HCT116 (cell line): ENCODE data around the gene RPS27L. TPM values are rescaled to one million over a fixed set of nuclear protein-coding genes. Genes with fewer than 3 reads are reported as not detected.

ENCODE experiments used
- ATAC-seq: fragments of 200-7000 bp; cut with Tn5 transposase; 2 replicates; pipeline ENCODE4 v1.9.1; 2020; ENCODE audit warnings: mild to moderate bottlenecking, moderate library complexity
- BruUV-seq: library from RNA; stranded (reverse); fragments of 400-500 nt; replicated peaks from 2 replicates; lab custom pipeline; 2021; lab: Mats Ljungman, UMichigan
- CTCF ChIA-PET: fragments of 300-600 bp; sonication (Branson Sonifier 250); formaldehyde crosslinking; loops from one replicate; lab custom pipeline; 2021; ENCODE audit warnings: antibody characterized with exemption; lab: Charles Lee
- POLR2A ChIA-PET: fragments of 300-600, 350-600 bp; sonication (Branson Sonifier 250); formaldehyde crosslinking; loops from one replicate; lab custom pipeline; 2021; ENCODE audit warnings: antibody characterized with exemption; lab: Charles Lee
- RAD21 ChIA-PET, 2 experiments: fragments of 300-600 bp; sonication (Branson Sonifier 250); formaldehyde crosslinking; loops; one replicate each; lab custom pipeline; 2023; ENCODE audit warnings: low total read pairs in 2 of 2; ENCODE audit not compliant: uncharacterized antibody in 2 of 2, unreplicated experiment in 2 of 2, low non-redundant PET in 1 of 2; lab: Charles Lee
- DNase-seq: peaks from one replicate; pipeline ENCODE4 v3.0.0-alpha.2; 2010; ENCODE audit warnings: low read depth, low spot score
- H2AFZ ChIP-seq: fragments of 200-600 bp; shearing (Covaris generic), sonication (generic); 2 replicates; pipeline ENCODE4 v1.6.1; 2017; ENCODE audit warnings: low read depth, mixed run types, mixed read lengths, antibody characterized with exemption, low read length; ENCODE audit not compliant: poor library complexity, severe bottlenecking
- H3K27ac ChIP-seq: 2 replicates; pipeline ENCODE4 v1.5.1; 2012; ENCODE audit warnings: low read depth, low read length
- H3K27me3 ChIP-seq: fragments of 200-600 bp; sonication (generic); 2 replicates; pipeline ENCODE4 v1.6.1; 2016; ENCODE audit warnings: mixed run types, low read length, mixed read lengths; ENCODE audit not compliant: insufficient read depth
- H3K36me3 ChIP-seq, 2 experiments: fragments of 200-500 bp in 1 of 2; fragments of 200-600 bp in 1 of 2; sonication (Bioruptor generic) in 1 of 2; sonication (generic) in 1 of 2; 2 replicates each; pipeline versions ENCODE4 v1.5.1 to v1.6.1; 2014 to 2016; ENCODE audit warnings: low read length in 2 of 2, inconsistent platforms in 1 of 2, mixed read lengths in 1 of 2, mixed run types in 1 of 2; ENCODE audit not compliant: insufficient read depth in 2 of 2, control insufficient read depth in 1 of 2
- H3K4me1 ChIP-seq, 2 experiments: fragments of 200-600 bp in 1 of 2; sonication (generic) in 1 of 2; 2 replicates each; pipeline versions ENCODE4 v1.5.1 to v1.6.1; 2012 to 2017; ENCODE audit warnings: low read length in 2 of 2, inconsistent platforms in 1 of 2, mild to moderate bottlenecking in 1 of 2, mixed read lengths in 1 of 2, mixed run types in 1 of 2, moderate library complexity in 1 of 2; ENCODE audit not compliant: insufficient read depth in 2 of 2, control insufficient read depth in 1 of 2
- H3K4me2 ChIP-seq: fragments of 200-600 bp; sonication (generic); 2 replicates; pipeline ENCODE4 v1.6.1; 2017; ENCODE audit warnings: mixed run types, low read length, mixed read lengths
- H3K4me3 ChIP-seq, 2 experiments: fragments of 200-600 bp in 1 of 2; sonication (generic) in 1 of 2; replicated peaks in 1 of 2; 2 replicates each; pipeline ENCODE4 v1.5.1; 2011 to 2016; ENCODE audit warnings: low read length in 2 of 2, control low read depth in 1 of 2, low read depth in 1 of 2, mild to moderate bottlenecking in 1 of 2, mixed read lengths in 1 of 2, mixed run types in 1 of 2
- H3K79me2 ChIP-seq: fragments of 200-600 bp; sonication (generic); 2 replicates; pipeline ENCODE4 v1.6.1; 2017; ENCODE audit warnings: mild to moderate bottlenecking, mixed run types, low read length, moderate library complexity, mixed read lengths; ENCODE audit not compliant: insufficient read depth
- H3K9ac ChIP-seq: fragments of 200-600 bp; sonication (generic); 2 replicates; pipeline ENCODE4 v1.6.1; 2016; ENCODE audit warnings: low read length, mixed read lengths
- H3K9me2 ChIP-seq: fragments of 200-600 bp; sonication (generic), shearing (Covaris generic); 2 replicates; pipeline ENCODE4 v1.6.1; 2017; ENCODE audit warnings: mixed run types, mild to moderate bottlenecking, moderate library complexity; ENCODE audit not compliant: insufficient read depth
- H3K9me3 ChIP-seq, 2 experiments: fragments of 200-500 bp in 1 of 2; fragments of 200-600 bp in 1 of 2; sonication (Bioruptor generic) in 1 of 2; sonication (generic) in 1 of 2; 2 replicates each; pipeline ENCODE4 v1.6.1; 2014 to 2017; ENCODE audit warnings: low read length in 2 of 2, mixed read lengths in 2 of 2, inconsistent platforms in 1 of 2, low read depth in 1 of 2, mild to moderate bottlenecking in 1 of 2, mixed run types in 1 of 2, moderate library complexity in 1 of 2; ENCODE audit not compliant: control insufficient read depth in 1 of 2, insufficient read depth in 1 of 2
- H4K20me1 ChIP-seq: fragments of 200-600 bp; sonication (generic), shearing (Covaris generic); 2 replicates; pipeline ENCODE4 v1.6.1; 2017; ENCODE audit warnings: mixed run types, mild to moderate bottlenecking, moderate library complexity; ENCODE audit not compliant: insufficient read depth
- CBX3 ChIP-seq: IDR thresholded peaks from 2 replicates; pipeline ENCODE4 v1.6.1; 2012; ENCODE audit warnings: low read depth
- CEBPB ChIP-seq: IDR thresholded peaks from 2 replicates; pipeline ENCODE4 v1.6.1; 2012; ENCODE audit warnings: low read depth
- EGR1 ChIP-seq: IDR thresholded peaks from 2 replicates; pipeline ENCODE4 v1.6.1; 2012; ENCODE audit warnings: low read depth
- ELF1 ChIP-seq: IDR thresholded peaks from 2 replicates; pipeline ENCODE4 v1.6.1; 2012; ENCODE audit warnings: low read depth, borderline replicate concordance
- EZH2 ChIP-seq: fragments of 200-600 bp; sonication (generic); IDR thresholded peaks from 2 replicates; pipeline ENCODE4 v1.6.1; 2017; ENCODE audit warnings: antibody characterized with exemption, mixed run types
- EZH2phosphoT487 ChIP-seq: fragments of 200-600 bp; IDR thresholded peaks from 2 replicates; pipeline ENCODE4 v1.6.1; 2018; ENCODE audit warnings: antibody characterized with exemption, borderline replicate concordance
- FOSL1 ChIP-seq: IDR thresholded peaks from 2 replicates; pipeline ENCODE4 v1.6.1; 2012; ENCODE audit warnings: low read depth
- JUND ChIP-seq: IDR thresholded peaks from 2 replicates; pipeline ENCODE4 v1.6.1; 2012
- POLR2A ChIP-seq: IDR thresholded peaks from 2 replicates; pipeline ENCODE4 v1.7.0; 2011; ENCODE audit warnings: borderline replicate concordance; ENCODE audit not compliant: insufficient read depth, insufficient read length; ENCODE audit errors: extremely low read depth
- POLR2AphosphoS5 ChIP-seq: IDR thresholded peaks from 2 replicates; pipeline ENCODE4 v1.6.1; 2011; ENCODE audit warnings: mild to moderate bottlenecking, low read depth, low read length, moderate library complexity
- RAD21 ChIP-seq: IDR thresholded peaks from 2 replicates; pipeline ENCODE4 v1.6.1; 2012; ENCODE audit warnings: low read depth, mild to moderate bottlenecking
- SIN3A ChIP-seq: IDR thresholded peaks from 2 replicates; pipeline ENCODE4 v1.6.1; 2012; ENCODE audit warnings: low read depth
- SP1 ChIP-seq: IDR thresholded peaks from 2 replicates; pipeline ENCODE4 v1.6.1; 2012; ENCODE audit warnings: low read depth
- ZFX ChIP-seq: fragments of 450-650 bp; IDR thresholded peaks from 2 replicates; pipeline ENCODE4 v1.6.1; 2017
- intact Hi-C: fragments of 100-400 bp; cut with micrococcal nuclease; formaldehyde crosslinking; loops from 2 replicates; pipeline ENCODE4 v1.10.0; 2022
- total RNA-seq: library from RNA; stranded (reverse); gene quantifications from one replicate; pipeline ENCODE4 v1.2.1, GENCODE V29; 2021; ENCODE audit not compliant: unreplicated experiment
- TF ChIP-seq, protein P1 (sequence below): IDR thresholded peaks from 2 replicates; pipeline ENCODE4 v1.6.1; 2012
- TF ChIP-seq, protein P2 (sequence below): IDR thresholded peaks from 2 replicates; pipeline ENCODE4 v1.6.1; 2011; ENCODE audit warnings: mild to moderate bottlenecking, low read length, moderate library complexity; ENCODE audit not compliant: insufficient replicate concordance; ENCODE audit errors: extremely low read depth
- TF ChIP-seq, protein P3 (sequence below): IDR thresholded peaks from 2 replicates; pipeline ENCODE4 v1.6.1; 2012; ENCODE audit warnings: low read depth

The RPS27L gene
- total RNA-seq, 1 experiment from 2014 or later: 139 TPM

DNA sequence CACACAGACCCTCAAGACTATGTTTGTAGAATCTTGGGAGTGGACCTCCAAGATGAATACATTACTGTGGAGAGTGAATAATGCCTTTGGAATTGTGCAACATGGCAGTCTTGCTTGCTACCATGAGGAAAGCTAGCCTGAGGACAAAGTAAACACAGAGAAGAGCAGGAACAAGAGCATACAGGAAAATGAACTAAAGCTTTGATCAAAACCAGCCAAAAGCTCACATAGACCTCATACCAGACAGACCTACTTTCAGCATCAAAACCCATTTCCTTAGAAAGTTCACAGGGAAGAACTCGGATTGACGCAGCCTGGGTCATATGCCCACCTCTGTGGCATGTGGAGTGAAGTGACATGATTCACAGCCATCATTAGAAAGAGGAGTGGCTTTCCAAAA is 28.8 kb upstream of the RPS27L start:
- CTCF ChIA-PET: no interaction called here
- Histone ChIP-seq H3K79me2 (no peaks in the 10 kb centered on the region), H3K4me3 (no peak overlapping the region), H3K9me3 (no peaks in the 10 kb centered on the region), H3K4me2 (no peak overlapping the region), H3K9me2 (no peaks in the 10 kb centered on the region), H3K27me3 (no peaks in the 10 kb centered on the region), H3K4me1 (peaks cover 4 to 16% of the 10 kb centered on the region in 2 experiments; a peak in 3 of 4 replicates), H3K36me3 (no peaks in the 10 kb centered on the region), H2AFZ (no peak overlapping the region), H4K20me1 (no peaks in the 10 kb centered on the region), H3K27ac (no peak overlapping the region), H3K9ac (no peak overlapping the region)
- DNase-seq (no peak), ATAC-seq (no peak)
- no TSS peak for BruUV-seq
- intact Hi-C loops: no loop called here
- TF ChIP-seq, protein P1, sequence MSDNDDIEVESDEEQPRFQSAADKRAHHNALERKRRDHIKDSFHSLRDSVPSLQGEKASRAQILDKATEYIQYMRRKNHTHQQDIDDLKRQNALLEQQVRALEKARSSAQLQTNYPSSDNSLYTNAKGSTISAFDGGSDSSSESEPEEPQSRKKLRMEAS: no peak
- TF ChIP-seq POLR2A: no peak
- TF ChIP-seq EZH2phosphoT487: no peak
- TF ChIP-seq POLR2AphosphoS5: no peak
- no peak for TF ChIP-seq JUND
- TF ChIP-seq CBX3: no peak
- RAD21 ChIA-PET: no interaction called here
- POLR2A ChIA-PET: interaction anchor here (1.7 kb wide), 1 partner anchor 11 kb away, joined by 4 read pairs; no protein-coding TSS in a partner anchor

DNA sequence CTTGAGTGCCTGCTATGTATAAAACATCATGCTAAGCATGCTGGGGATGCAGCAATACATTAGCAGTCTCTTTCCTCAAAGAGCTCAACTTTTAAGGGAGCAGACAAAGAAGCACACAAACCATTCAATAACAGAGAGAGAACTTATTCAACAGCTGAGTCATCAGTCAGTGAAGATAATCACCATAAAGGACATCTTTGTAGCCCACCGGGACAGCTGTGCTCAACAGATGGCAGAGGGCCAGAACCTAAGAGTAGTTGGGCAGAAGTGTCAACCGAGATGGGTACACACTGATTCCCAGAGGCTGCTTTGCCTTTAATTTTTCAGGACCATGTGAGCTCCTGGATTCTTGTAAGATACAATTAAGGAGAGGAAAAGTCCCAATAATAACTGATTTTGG is 27.9 kb upstream of the RPS27L start:
- no peak overlapping the region for H3K4me2 ChIP-seq
- CTCF ChIA-PET: no interaction called here
- intact Hi-C loops: no loop called here
- TF ChIP-seq ELF1 (no peak), RAD21 (no peak), ZFX (no peak), FOSL1 (no peak), JUND (no peak), CBX3 (no peak), CEBPB (no peak), EZH2 (no peak), SP1 (no peak), SIN3A (no peak), EGR1 (no peak), EZH2phosphoT487 (no peak)
- TF ChIP-seq, protein P1: no peak
- TF ChIP-seq, protein P2, sequence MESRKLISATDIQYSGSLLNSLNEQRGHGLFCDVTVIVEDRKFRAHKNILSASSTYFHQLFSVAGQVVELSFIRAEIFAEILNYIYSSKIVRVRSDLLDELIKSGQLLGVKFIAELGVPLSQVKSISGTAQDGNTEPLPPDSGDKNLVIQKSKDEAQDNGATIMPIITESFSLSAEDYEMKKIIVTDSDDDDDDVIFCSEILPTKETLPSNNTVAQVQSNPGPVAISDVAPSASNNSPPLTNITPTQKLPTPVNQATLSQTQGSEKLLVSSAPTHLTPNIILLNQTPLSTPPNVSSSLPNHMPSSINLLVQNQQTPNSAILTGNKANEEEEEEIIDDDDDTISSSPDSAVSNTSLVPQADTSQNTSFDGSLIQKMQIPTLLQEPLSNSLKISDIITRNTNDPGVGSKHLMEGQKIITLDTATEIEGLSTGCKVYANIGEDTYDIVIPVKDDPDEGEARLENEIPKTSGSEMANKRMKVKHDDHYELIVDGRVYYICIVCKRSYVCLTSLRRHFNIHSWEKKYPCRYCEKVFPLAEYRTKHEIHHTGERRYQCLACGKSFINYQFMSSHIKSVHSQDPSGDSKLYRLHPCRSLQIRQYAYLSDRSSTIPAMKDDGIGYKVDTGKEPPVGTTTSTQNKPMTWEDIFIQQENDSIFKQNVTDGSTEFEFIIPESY: no peak
- TF ChIP-seq, protein P3, sequence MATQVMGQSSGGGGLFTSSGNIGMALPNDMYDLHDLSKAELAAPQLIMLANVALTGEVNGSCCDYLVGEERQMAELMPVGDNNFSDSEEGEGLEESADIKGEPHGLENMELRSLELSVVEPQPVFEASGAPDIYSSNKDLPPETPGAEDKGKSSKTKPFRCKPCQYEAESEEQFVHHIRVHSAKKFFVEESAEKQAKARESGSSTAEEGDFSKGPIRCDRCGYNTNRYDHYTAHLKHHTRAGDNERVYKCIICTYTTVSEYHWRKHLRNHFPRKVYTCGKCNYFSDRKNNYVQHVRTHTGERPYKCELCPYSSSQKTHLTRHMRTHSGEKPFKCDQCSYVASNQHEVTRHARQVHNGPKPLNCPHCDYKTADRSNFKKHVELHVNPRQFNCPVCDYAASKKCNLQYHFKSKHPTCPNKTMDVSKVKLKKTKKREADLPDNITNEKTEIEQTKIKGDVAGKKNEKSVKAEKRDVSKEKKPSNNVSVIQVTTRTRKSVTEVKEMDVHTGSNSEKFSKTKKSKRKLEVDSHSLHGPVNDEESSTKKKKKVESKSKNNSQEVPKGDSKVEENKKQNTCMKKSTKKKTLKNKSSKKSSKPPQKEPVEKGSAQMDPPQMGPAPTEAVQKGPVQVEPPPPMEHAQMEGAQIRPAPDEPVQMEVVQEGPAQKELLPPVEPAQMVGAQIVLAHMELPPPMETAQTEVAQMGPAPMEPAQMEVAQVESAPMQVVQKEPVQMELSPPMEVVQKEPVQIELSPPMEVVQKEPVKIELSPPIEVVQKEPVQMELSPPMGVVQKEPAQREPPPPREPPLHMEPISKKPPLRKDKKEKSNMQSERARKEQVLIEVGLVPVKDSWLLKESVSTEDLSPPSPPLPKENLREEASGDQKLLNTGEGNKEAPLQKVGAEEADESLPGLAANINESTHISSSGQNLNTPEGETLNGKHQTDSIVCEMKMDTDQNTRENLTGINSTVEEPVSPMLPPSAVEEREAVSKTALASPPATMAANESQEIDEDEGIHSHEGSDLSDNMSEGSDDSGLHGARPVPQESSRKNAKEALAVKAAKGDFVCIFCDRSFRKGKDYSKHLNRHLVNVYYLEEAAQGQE: no peak

More for the DNA sequence above, 27.9 kb upstream of the RPS27L start:
- BruUV-seq: no TSS peak
- Histone ChIP-seq H3K4me3 (no peak overlapping the region), H3K9ac (no peak overlapping the region), H3K27me3 (no peaks in the 10 kb centered on the region), H3K79me2 (no peaks in the 10 kb centered on the region), H4K20me1 (no peaks in the 10 kb centered on the region), H3K4me1 (peaks cover 4 to 11% of the 10 kb centered on the region in 2 experiments; a peak in 3 of 4 replicates), H3K9me2 (no peaks in the 10 kb centered on the region), H3K27ac (no peak overlapping the region), H3K36me3 (no peaks in the 10 kb centered on the region), H3K9me3 (no peaks in the 10 kb centered on the region), H2AFZ (no peak overlapping the region)
- ATAC-seq (no peak), DNase-seq (no peak)
- POLR2A ChIA-PET: interaction anchor here (1.7 kb wide), 1 partner anchor 12 kb away, joined by 4 read pairs; no protein-coding TSS in a partner anchor
- RAD21 ChIA-PET: no interaction called here
